ENCODE measurements around the gene ZDHHC11. TPM values are rescaled to one million over a fixed set of nuclear protein-coding genes. Genes with fewer than 3 reads are reported as not detected.
"Not testable (repeated sequence)": the region's sequence is repeated elsewhere in the genome, so short reads cannot be mapped to it uniquely, and the experiment has no call there.

Gene ZDHHC11
- total and polyA plus RNA-seq, 12 donors: 0.57 to 8.6 (median 2.9) TPM; not detected in 2

DNA sequence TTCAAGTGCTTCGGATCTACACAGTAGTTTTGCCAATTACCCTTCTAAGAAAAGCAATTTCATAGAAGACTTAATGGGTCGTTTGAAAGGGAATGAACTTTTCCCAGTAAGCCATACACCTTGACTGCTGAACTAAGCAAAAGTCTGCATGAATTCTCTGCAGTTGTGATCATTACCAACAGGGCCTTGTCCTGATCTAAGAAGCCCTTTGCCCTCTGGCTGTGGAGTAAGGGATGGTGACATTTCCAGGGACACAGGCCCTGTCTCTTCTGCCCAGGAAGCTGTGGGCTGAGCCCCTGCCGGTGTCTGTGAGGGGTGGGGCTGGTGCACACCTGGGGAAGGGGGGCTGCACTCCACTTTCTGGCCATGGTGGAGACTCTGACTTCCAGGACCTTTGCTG is 30.5 kb downstream of the ZDHHC11 start:
- intact Hi-C loops (cut with DNase I): no loop called here

DNA sequence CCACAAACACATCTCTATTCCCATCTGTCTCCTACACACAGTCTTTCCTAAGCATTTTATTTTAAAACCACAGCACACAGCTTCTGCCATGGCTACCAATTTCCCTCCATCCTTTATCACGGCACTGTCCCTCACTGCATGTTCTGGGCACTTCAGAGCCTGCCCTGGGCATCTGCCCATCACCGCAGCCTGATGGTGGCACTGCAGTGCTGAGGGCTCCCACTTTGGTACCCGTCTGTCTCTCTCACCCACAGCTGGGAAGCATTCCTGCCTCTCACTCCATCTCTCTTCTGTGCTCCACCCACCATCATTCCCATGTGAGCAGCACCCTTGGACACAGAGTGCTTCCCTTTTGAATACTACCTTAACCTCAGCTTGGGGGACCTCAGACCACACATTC is 31.7 kb downstream of the ZDHHC11 start:
- Histone ChIP-seq H3K4me1 (replicated peaks in 1 of 2) (no peaks in the 10 kb centered on the region), H3K27me3 (no peaks in the 10 kb centered on the region), H3K4me3 (no peak overlapping the region), H3K9me3 (replicated peaks in 1 of 3) (no peaks in the 10 kb centered on the region), H3K27ac (no peak overlapping the region), H3K36me3 (replicated peaks in 1 of 2) (no peaks in the 10 kb centered on the region)
- intact Hi-C loops (cut with DNase I): loop anchor here in 1 of 2 donors (1.0 kb wide), 1 partner anchor 46 kb away; no protein-coding TSS in a partner anchor
- TF ChIP-seq POLR2A (IDR thresholded peaks at IDR 0.05): no peak
- TF ChIP-seq, protein P1, sequence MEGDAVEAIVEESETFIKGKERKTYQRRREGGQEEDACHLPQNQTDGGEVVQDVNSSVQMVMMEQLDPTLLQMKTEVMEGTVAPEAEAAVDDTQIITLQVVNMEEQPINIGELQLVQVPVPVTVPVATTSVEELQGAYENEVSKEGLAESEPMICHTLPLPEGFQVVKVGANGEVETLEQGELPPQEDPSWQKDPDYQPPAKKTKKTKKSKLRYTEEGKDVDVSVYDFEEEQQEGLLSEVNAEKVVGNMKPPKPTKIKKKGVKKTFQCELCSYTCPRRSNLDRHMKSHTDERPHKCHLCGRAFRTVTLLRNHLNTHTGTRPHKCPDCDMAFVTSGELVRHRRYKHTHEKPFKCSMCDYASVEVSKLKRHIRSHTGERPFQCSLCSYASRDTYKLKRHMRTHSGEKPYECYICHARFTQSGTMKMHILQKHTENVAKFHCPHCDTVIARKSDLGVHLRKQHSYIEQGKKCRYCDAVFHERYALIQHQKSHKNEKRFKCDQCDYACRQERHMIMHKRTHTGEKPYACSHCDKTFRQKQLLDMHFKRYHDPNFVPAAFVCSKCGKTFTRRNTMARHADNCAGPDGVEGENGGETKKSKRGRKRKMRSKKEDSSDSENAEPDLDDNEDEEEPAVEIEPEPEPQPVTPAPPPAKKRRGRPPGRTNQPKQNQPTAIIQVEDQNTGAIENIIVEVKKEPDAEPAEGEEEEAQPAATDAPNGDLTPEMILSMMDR (IDR thresholded peaks at IDR 0.05): no peak
- WGBS, 4 donors: 77 to 87% (median 85%) methylated on average over 3 of the region's 3 CpGs; no CpG with 5 or more reads in 1 of the 4 donors
- DNase-seq: no peak

More for the DNA sequence above, 30.5 kb downstream of the ZDHHC11 start:
- Histone ChIP-seq H3K4me1 (replicated peaks in 1 of 2) (no peaks in the 10 kb centered on the region), H3K9me3 (replicated peaks in 1 of 3) (no peaks in the 10 kb centered on the region), H3K36me3 (replicated peaks in 1 of 2) (no peaks in the 10 kb centered on the region), H3K4me3 (no peak overlapping the region), H3K27ac (no peak overlapping the region), H3K27me3 (no peaks in the 10 kb centered on the region)
- WGBS, 4 donors: 66 to 78% (median 73%) methylated on average over 3 of the region's 3 CpGs; no CpG with 5 or more reads in 1 of the 4 donors
- no peak for DNase-seq
- TF ChIP-seq, protein P1 (IDR thresholded peaks at IDR 0.05): no peak
- no peak for TF ChIP-seq POLR2A (IDR thresholded peaks at IDR 0.05)

DNA sequence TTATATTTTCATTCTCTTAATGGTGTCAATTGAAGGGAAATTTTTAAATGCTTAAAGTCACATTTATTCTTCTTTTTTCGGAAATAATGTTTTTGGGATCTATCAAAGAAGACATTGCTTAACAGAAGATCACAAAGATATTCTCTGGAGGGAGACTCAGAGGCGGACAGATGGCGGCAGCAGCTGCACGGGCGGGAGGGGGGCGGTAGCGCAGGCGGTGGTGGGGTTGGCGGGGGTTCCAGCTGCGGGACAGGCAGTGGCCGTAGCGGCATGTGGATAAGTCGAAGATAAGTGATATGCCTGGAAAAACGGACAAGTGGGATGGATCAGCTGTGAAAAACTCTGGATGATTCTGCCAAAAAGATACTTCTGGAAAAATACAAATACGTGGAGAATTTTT is 34.6 kb downstream of the ZDHHC11 start:
- H3K36me3 ChIP-seq (replicated peaks in 1 of 2): no peaks in the 10 kb centered on the region
- no peaks in the 10 kb centered on the region for H3K4me1 ChIP-seq (replicated peaks in 1 of 2)
- no peak for TF ChIP-seq POLR2A (IDR thresholded peaks at IDR 0.05)
- TF ChIP-seq, protein P1 (IDR thresholded peaks at IDR 0.05): no peak
- H3K27me3 ChIP-seq: no peaks in the 10 kb centered on the region
- DNase-seq: no peak
- no peak overlapping the region for H3K27ac ChIP-seq
- WGBS, 4 donors: 87 to 95% (median 93%) methylated on average over 15 of the region's 15 CpGs; no CpG with 5 or more reads in 1 of the 4 donors
- no peak overlapping the region for H3K4me3 ChIP-seq
- intact Hi-C loops (cut with DNase I): no loop called here
- H3K9me3 ChIP-seq (replicated peaks in 1 of 3): no peaks in the 10 kb centered on the region

DNA sequence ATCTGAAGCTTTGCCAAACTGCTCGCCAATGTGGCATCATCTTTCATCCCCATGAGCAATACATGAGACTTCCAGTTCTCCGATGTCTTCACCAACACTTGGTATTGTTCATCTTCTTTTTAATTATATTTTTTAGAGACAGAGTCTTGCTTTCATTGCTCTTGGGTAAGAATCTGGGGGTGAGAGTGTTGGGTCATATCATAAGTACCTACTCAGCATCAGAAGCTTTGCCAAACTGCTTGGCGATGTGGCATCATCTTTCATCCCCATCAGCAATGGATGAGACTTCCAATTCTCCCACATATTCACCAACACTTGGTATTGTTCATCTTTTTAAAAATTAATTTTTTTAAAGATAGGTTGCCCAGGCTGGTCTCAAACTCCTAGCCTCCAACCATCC is 35.3 kb downstream of the ZDHHC11 start:
- Histone ChIP-seq H3K27ac (no peak overlapping the region), H3K27me3 (no peaks in the 10 kb centered on the region), H3K36me3 (replicated peaks in 1 of 2) (no peaks in the 10 kb centered on the region), H3K4me1 (replicated peaks in 1 of 2) (no peaks in the 10 kb centered on the region), H3K4me3 (no peak overlapping the region), H3K9me3 (replicated peaks in 1 of 3) (no peaks in the 10 kb centered on the region)
- TF ChIP-seq, protein P1 (IDR thresholded peaks at IDR 0.05): no peak
- intact Hi-C loops (cut with DNase I): no loop called here
- WGBS, 4 donors: 83 to 92% (median 87%) methylated on average over 3 of the region's 3 CpGs; no CpG with 5 or more reads in 1 of the 4 donors
- DNase-seq: no peak

DNA sequence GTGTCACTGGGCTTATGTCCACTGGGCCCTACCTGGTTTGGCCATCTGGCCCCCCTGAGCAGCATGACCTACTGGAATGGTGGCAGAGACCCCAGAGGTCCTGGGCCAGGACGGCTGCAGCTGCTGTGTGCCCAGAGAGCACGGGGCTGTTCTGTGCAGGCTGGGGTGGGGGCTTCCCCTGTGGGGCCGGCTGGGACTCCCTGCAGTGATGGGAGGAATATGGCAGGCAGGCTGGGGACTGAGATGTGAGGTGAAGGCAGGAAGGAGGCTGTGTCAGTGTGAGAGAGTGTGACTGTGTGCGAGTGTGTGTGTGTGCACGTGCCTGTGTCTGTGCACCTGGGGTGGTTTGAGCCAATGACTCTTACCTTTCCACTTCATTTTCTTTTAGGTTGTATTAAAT is 37.2 kb downstream of the ZDHHC11 start:
- H3K9me3 ChIP-seq (replicated peaks in 1 of 3); H3K4me1 ChIP-seq (replicated peaks in 1 of 2); H3K36me3 ChIP-seq (replicated peaks in 1 of 2); H3K27ac ChIP-seq; H3K4me3 ChIP-seq; intact Hi-C loops (cut with DNase I); DNase-seq; H3K27me3 ChIP-seq: not testable (repeated sequence)
- 77 to 83% methylated on average over 3 to 4 of the region's 5 CpGs; no CpG with 5 or more reads in 2 of the 4 donors for WGBS, 4 donors

DNA sequence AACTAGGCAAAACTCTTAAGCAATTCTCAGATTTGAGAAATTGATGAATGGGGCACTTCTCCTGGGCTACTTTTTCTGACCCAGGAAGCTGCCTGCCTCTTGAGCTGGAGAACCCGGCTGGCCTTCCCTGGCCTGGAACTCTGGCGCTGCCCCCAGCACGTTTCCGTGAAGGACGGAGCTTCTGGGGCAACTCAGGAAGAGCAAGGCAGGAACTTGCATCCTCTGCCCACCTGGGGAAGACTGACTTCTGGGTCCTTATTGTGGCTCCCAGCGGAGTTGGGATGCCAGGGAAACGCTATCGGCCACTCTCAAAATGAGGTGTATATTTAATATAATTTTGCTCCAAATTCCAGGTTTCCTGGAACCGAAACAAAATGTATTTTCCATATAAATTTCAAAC is 39.4 kb downstream of the ZDHHC11 start:
- H3K36me3 ChIP-seq (replicated peaks in 1 of 2); H3K27me3 ChIP-seq; H3K4me3 ChIP-seq; DNase-seq; H3K9me3 ChIP-seq (replicated peaks in 1 of 3); intact Hi-C loops (cut with DNase I); H3K4me1 ChIP-seq (replicated peaks in 1 of 2); H3K27ac ChIP-seq: not testable (repeated sequence)
- 63 to 73% (median 66%) methylated on average over 5 to 8 of the region's 9 CpGs for WGBS, 4 donors

DNA sequence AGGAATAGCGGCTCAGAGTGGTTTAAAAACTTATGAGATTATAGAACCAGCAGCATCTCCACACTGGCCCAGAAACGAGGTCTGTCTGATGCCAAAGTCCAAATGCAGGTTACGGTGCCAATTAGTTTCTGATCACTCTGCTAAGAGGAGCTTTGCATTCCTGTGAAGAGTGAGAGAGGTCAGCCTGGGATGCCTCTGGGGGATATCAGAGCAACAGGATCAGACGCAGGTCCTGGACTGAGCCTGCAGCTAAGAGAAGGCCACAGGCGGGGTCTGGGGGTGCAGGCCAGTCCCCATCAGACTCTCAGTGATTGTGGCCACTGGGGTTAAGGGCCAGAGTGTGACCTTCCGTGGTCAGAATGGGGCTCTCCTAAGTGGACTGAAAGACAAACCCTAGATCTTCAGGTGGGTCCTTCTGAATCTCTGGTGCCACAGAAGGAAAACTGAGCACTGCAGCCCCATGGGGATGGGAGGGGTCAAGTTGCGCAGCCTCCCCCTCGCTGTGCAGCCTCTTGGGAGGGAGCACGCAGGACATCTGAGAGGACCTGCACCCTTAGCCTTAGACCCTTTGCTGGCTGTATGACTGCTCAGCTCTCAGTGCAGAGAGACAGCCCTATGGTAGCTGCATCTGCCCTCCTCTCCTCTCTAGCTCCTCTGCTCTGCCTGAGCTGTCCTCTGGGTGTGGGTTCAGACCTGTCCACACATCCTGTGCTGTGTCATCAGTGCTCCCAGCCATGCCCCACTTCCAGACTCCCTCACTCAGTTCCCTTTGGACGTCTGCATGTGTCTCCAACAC is 42.9 kb downstream of the ZDHHC11 start:
- DNase-seq; intact Hi-C loops (cut with DNase I); H3K27ac ChIP-seq; H3K27me3 ChIP-seq; H3K4me3 ChIP-seq; H3K9me3 ChIP-seq (replicated peaks in 1 of 3); H3K36me3 ChIP-seq (replicated peaks in 1 of 2); H3K4me1 ChIP-seq (replicated peaks in 1 of 2): not testable (repeated sequence)
- 59 to 77% (median 67%) methylated on average over 3 to 6 of the region's 10 CpGs for WGBS, 4 donors
